ENCODE measurements around the gene IQCM. TPM values are rescaled to one million over a fixed set of nuclear protein-coding genes. Genes with fewer than 3 reads are reported as not detected.

Gene IQCM
- polyA plus RNA-seq, 6 donors from 2014 or later = not detected

DNA sequence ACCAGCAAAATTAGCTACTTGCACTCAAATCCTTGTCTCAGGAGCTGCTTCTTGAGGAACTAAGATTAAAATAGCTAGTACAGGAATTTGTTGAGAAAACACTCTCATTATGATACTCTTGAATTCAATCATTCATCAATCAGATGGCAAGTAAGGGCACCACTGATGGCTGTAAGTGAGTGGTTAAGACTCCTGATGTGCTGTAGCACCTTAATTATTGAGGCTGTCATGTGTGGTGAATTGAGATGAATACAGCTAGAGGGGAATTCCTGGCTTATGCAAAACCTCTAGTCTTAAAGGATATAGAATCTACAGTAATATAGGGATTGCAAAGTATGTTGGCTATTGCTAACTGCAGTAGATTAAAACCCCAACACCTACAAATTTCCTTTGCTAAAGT is 509.1 kb downstream of the IQCM start:
- Mint-ChIP-seq H3K4me3 (no peak overlapping the region), H3K9me3 (peaks cover 0 to 5% (median 0%) of the 10 kb centered on the region in 7 donors), H3K27ac (no peak overlapping the region), H3K36me3 (no peaks in the 10 kb centered on the region), H3K27me3 (no peaks in the 10 kb centered on the region), H3K4me1 (no peaks in the 10 kb centered on the region)
- DNase-seq (no peak), ATAC-seq (ENCODE audit: low read depth in 2 of 2) (no peak)
